Stimulated activated naive CD4-positive, alpha-beta T cell treated with Interleukin-2 at 50 U/mL for 16 hours (primary cell): ENCODE data around the gene MEIG1.
"Not testable (repeated sequence)": the region's sequence is repeated elsewhere in the genome, so short reads cannot be mapped to it uniquely, and the experiment has no call there.

ENCODE experiments used
- DNase-seq: peaks from one replicate; lab custom pipeline; 2025; lab: John Stamatoyannopoulos, UW

The MEIG1 gene

GRCh38 chr10:14959221-14960057, at the start of gene MEIG1:
Gene MEIG1, plus strand, starts transcription at chr10:14959388. Its CDS starts 7,081 bp downstream, at chr10:14966469.
- peak; percentile 85 for DNase-seq

- no peak for DNase-seq
Measured at GRCh38 chr10:14910953-14911352, 48.2 kb upstream of the MEIG1 start.

DNA sequence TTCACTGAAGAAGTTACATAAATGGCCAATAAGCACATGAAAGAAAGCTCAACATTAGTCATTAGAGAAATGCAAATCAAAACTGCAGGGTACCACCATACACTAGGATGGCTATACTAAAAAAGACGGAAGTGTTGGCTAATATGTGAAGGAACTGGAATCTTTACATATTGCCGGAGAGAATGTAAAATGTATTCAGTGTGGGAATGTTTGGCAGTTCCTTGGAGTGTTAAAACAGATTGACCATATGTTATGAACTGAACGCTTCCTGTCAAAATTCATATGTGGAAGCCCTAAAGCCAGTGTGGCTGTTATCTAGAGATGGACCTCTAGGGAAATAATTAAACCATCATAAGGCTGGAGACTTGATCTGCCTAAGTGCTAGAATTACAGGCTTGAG, 47.4 kb upstream of the MEIG1 start:
- DNase-seq = no peak

DNA sequence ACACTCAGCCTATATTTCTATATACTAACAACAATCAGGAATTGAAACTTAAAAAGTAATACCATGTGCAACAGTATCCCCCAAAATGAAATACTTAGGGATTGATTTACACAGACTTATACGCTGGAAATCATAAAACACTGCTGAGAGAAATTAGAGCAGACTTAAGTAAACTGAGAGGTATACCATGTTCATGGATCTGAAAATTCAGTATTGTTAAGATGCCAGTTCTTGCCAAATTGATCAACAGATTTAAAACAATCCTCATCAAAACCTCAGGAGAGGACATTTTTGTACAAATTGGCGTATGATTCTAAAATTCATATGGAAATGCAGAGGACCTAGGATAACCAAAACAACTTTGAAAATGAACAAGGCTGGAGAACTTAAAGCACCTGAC, 42.6 kb upstream of the MEIG1 start:
- DNase-seq = no peak

GRCh38 chr10:14917827-14918226, 41.4 kb upstream of the MEIG1 start:
- DNase-seq = no peak

- DNase-seq = no peak
Measured at GRCh38 chr10:14918964-14919363, 40.2 kb upstream of the MEIG1 start.

DNA sequence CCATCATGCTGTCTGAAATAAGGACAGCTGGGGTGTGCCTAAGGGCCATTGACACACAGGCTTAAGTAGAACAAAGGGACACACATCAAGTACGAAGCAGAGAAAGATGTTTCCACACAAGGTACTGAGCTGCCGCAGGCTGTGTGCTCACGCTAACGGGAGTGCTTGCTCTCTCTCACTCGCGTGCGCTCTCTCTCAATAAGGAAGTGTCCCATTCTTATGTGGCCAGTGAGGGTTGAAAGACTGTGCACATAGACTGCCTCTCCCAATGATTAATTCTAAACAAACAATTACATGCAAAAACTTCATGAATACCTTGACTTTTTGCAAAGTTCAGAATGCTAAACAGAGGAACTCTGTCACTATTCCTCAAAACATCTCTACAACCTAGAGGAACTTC, 35.2 kb upstream of the MEIG1 start:
- DNase-seq = no peak

DNA sequence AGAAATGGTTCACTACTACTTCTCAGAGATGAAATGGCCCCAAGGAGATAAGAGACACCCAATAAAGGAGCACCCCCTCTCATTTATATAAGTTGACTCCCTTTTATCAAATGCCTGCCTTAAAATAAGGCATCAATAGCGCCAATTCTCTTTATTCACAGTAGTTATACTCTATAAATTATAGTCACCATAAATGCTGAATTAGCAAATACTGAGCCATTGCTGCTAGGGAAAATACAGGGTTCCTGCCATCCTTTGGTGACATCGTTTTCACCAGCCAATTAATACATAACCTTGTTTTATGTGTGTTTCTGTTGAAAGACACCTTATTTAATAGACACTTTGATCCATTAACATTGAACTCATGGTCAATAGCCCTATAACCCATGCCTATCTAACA, 33.9 kb upstream of the MEIG1 start:
- no peak for DNase-seq

- DNase-seq = no peak
Measured at GRCh38 chr10:14926061-14926470, 33.1 kb upstream of the MEIG1 start.

DNA sequence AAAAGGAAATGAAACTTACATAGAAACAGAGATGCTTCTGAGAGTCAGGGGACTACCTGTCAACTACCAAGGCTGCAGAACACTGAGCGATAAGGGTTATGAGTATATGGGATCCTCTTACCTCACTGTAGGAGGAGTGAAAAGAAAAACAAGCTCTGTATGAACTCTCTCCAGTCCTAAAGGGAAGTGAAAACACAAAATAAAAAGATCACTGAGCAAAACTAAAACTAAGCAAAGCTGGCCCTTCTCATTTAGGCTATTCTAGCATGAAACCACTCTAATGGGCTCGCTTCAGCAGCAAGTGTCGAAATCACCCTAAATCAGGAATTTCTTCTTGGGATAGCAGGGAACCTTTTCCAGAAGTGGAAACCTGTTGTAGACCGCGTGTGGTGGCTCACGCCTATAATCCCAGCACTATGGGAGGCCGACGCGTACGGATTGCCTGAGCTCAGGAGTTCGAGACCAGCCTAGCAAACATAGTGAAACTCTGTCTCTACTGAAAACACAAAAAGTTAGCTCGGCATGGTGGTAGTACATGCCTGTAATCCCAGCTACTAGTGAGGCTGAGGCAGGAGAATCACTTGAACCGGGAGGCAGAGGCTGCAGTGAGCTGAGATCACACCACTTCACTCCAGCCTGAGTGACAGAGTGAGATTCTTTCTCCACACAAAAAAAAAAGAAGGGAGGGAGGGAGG, 32.3 kb upstream of the MEIG1 start:
- no peak for DNase-seq

GRCh38 chr10:14930610-14931009, 28.6 kb upstream of the MEIG1 start:
- DNase-seq = no peak

DNA sequence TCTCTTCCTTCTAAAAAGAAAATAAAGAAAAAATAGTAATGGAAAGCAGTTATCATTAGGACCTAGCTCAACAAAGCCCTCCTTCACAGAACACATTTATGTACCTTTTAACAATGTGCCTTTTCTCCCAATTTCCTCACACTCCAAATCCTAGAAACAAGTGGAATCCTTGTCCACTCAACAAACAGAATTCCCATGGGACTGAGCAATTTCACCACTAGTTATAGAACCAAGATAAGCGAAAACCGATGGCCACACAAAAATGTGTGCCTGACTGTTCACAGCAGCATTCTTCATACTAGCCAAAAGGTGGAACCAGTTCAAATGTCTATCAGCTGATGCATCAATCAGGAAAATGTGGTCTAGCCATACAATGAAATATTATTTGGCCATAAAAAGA, 22.6 kb upstream of the MEIG1 start:
- DNase-seq = no peak

DNA sequence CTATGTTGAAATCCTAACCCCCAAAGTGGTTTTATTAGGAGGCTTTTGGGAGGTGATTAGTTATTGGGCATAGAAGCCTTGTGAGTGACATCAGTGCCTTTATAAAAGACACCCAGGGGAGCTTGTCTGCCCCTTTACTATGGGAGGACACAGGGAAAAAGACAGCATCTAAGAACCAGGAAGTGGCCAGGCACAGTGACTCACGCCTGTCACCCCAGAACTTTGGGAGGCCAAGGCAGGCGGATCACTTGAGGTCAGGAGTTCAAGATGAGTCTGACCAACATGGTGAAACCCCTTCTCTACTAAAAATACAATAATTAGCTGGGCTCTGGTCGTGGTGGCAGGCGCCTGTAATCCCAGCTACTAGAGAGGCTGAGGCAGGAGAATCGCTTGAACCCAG, 20.2 kb upstream of the MEIG1 start:
- not testable (repeated sequence) for DNase-seq

GRCh38 chr10:14942147-14942949, 16.8 kb upstream of the MEIG1 start:
- DNase-seq = not testable (repeated sequence)

GRCh38 chr10:14942950-14943338, 16.2 kb upstream of the MEIG1 start:
- not testable (repeated sequence) for DNase-seq

DNA sequence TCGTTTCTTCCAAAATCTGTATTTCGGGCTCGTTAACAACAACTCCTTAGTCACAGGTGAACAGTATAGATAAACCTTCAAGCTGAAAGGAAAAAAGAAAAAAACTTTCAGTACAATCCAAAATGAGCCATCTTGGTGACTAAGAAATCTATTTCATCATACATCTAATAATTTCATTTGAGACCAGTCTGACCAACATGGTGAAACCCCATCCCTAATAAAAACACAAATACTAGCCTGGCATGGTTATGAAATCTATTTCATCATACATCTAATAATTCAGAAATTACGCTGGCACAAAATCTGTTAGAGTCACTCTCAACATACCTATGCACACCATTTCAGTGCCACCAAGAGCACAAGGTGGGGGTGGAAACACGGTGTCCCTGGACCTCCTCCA, 14.1 kb upstream of the MEIG1 start:
- no peak for DNase-seq

- DNase-seq = no peak
Measured at GRCh38 chr10:14947268-14947667, 11.9 kb upstream of the MEIG1 start.

DNA sequence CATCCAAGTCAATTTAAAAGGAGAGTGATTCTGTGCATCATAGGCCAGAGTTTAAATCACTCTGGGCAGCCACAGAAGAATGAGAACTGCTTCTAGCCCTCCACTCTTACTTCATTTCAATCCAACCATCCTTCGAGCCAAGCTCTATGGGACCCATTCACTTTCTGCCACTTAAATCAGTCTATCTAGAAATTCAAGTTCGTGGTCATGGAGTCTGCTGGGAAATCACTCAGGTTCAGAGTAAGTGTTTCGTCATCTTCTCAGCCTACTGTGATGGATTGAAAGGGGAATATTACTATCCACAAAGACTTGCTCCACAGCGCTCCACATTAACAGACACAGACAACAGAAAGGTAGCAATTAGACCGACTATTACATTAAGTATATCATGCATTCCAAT, 9.9 kb upstream of the MEIG1 start:
- no peak for DNase-seq

DNA sequence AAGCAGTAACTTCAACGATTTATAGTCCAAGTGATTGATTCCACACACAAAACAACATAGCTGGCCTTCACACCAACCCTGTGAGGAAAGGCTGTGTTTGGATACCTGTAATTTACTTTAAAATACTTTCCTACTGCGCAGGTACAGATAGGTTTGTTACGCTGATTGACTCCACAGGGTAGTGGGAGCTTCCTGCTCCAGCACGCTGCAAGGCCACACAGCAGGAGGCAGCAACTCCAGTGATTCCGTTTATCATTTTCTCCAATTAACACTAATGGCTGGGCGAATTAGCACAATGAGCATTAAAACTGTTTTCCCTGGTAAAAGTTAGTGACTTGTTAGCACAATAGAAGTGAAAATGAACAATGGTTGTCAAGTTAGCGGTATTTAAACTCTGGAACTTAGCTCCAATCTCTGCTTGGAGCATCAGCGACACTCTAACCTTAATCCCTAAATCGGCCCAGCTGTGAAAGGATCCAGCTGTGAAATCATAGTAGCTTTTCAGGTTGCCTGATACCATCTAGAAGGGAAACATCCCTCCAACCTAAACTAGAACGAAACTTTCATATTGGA, 6.3 kb upstream of the MEIG1 start:
- no peak for DNase-seq

DNA sequence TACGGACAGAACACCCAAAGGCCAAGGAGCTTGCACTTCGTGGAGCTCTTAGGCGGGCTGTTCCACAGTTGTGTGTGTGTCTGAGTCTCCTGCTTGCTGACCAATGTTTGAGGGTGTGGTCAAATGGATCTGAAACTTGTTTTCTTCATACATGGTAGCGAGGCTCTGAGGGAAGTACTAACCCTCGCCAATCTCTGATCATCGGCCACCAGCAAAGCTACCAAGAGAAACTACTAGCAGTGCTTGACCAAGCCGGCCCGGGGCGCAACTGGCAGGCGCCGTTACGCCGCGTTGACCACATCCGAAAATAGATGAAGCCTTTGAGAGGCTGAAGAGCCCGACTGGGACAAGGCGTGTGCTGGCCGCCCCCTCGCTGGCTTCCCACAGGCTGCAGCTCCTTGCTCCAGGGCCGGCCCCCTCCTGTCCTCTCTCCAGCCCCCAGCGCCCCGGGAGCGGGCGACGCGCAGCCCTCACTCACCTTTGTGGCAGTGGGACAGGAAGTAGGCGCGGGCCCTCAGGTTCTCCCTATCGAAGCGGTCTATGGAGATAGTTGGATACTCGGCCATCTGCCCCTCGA, 5.7 kb upstream of the MEIG1 start:
- DNase-seq = no peak

GRCh38 chr10:14954001-14954770, 5.0 kb upstream of the MEIG1 start, which contains the start of gene DCLRE1C:
Gene DCLRE1C, minus strand, starts transcription at chr10:14954096. Its CDS starts 86 bp downstream, at chr10:14954010.
- DNase-seq = peak; percentile 89
